Measurements from ENCODE around the gene KCNMA1. TPM values are rescaled to one million over a fixed set of nuclear protein-coding genes. Genes with fewer than 3 reads are reported as not detected.
A peak's percentile ranks its signal among the peaks of the same experiment; 100 is the strongest.

The KCNMA1 gene
- total RNA-seq, 1 experiment from 2014 or later = 0.45 TPM

DNA sequence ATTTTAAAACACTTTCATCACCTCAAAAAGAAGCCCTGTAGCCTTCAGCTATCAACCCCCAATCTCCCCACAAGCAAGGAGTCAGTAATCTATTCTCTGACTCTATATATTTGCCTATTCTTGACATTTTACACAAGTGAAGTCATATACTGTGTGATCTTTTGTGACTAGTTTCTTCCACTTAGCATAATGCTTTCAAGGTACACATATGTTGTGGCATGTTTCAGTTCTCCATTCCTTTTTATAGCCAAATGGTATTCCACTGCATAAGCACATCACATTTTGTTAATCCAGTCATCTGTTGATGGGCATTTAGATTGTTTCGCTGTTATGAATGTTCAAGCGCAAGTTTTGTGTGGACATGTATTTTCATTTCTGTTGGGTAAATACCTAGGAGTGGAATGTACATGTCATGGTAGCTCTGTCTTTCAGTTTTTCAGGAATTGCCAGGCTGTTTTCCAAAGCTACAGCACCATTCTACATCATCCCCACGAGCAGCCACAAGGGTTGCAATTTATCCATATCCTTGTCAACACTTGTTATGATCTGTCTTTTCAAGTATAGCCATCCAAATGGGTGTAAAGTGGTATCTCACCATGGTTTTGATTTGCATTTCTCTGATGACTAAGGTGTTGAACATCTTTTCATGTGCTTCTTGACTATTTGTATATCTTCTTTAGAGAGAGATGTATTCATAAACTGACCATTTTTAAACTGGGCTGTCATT is 405.6 kb downstream of the KCNMA1 start:
- H3K4me3 Mint-ChIP-seq (ENCODE audit: low read depth, unreplicated experiment) = no peak overlapping the region
- no TSS peak for BruUV-seq (replicated peaks)
- CTCF ChIA-PET = no interaction called here
- no peaks in the 10 kb centered on the region for H3K27me3 Mint-ChIP-seq (ENCODE audit: unreplicated experiment)
- no peak for DNase-seq
- intact Hi-C loops (cut with micrococcal nuclease; ENCODE audit: unreplicated experiment) = no loop called here
- TF ChIP-seq, protein P1, sequence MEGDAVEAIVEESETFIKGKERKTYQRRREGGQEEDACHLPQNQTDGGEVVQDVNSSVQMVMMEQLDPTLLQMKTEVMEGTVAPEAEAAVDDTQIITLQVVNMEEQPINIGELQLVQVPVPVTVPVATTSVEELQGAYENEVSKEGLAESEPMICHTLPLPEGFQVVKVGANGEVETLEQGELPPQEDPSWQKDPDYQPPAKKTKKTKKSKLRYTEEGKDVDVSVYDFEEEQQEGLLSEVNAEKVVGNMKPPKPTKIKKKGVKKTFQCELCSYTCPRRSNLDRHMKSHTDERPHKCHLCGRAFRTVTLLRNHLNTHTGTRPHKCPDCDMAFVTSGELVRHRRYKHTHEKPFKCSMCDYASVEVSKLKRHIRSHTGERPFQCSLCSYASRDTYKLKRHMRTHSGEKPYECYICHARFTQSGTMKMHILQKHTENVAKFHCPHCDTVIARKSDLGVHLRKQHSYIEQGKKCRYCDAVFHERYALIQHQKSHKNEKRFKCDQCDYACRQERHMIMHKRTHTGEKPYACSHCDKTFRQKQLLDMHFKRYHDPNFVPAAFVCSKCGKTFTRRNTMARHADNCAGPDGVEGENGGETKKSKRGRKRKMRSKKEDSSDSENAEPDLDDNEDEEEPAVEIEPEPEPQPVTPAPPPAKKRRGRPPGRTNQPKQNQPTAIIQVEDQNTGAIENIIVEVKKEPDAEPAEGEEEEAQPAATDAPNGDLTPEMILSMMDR (IDR thresholded peaks at IDR 0.05; ENCODE audit: unreplicated experiment) = no peak
- peaks cover 53% of the 10 kb centered on the region for H3K4me1 Mint-ChIP-seq (ENCODE audit: low read depth, unreplicated experiment)
- no peaks in the 10 kb centered on the region for H3K36me3 Mint-ChIP-seq (ENCODE audit: insufficient read depth, unreplicated experiment)
- no peak overlapping the region for H3K27ac Mint-ChIP-seq (ENCODE audit: unreplicated experiment)
- H3K9me3 Mint-ChIP-seq (ENCODE audit: low read depth, unreplicated experiment) = peaks cover 6% of the 10 kb centered on the region

DNA sequence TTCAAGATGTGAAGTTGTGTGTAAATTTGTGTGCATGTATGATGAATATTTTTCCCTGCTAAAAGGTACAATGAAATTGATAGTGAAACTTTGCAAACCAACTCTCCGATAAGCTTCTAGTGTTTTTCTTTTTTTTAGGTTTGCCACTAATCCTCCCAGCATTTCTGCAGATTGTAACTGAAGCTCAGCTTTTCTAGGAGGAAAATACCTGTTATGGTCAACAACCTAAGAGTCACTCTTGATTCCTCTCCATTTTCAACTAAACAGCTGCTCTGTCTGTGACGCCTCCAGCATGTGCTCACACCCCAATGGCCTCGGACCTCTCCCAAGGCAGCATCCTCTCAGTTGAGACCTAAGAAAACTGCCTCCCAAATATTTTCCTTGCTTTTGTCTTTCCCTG is 406.2 kb downstream of the KCNMA1 start:
- H3K27me3 Mint-ChIP-seq (ENCODE audit: unreplicated experiment) = no peaks in the 10 kb centered on the region
- no peaks in the 10 kb centered on the region for H3K36me3 Mint-ChIP-seq (ENCODE audit: insufficient read depth, unreplicated experiment)
- H3K27ac Mint-ChIP-seq (ENCODE audit: unreplicated experiment) = no peak overlapping the region
- H3K4me1 Mint-ChIP-seq (ENCODE audit: low read depth, unreplicated experiment) = peaks cover 51% of the 10 kb centered on the region
- H3K9me3 Mint-ChIP-seq (ENCODE audit: low read depth, unreplicated experiment) = peaks cover 6% of the 10 kb centered on the region
- no peak for DNase-seq
- TF ChIP-seq, protein P1 (IDR thresholded peaks at IDR 0.05; ENCODE audit: unreplicated experiment) = no peak
- H3K4me3 Mint-ChIP-seq (ENCODE audit: low read depth, unreplicated experiment) = no peak overlapping the region
- BruUV-seq (replicated peaks) = no TSS peak
- intact Hi-C loops (cut with micrococcal nuclease; ENCODE audit: unreplicated experiment) = no loop called here
- CTCF ChIA-PET = no interaction called here

DNA sequence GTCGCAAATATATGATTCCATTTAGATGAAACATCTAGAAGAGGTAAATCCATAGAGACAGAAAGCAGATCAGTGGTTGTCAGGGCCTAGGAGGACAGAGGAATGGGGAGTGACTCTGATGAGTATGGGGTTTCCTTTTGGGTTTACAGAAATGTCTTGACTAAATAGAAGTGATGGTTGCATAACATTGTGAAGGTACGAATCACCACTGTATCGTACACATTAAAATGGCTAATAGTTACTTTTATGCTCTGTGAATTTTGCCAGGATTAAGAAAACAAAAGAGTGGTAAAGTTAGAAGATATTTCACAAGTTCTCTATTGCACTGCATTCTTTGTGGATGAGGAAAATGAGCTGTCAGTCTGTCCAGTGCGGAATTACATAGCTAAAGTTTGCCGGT is 407.4 kb downstream of the KCNMA1 start:
- intact Hi-C loops (cut with micrococcal nuclease; ENCODE audit: unreplicated experiment) = no loop called here
- CTCF ChIA-PET = interaction anchor here (0.6 kb wide), 1 partner anchor 66 kb away, joined by 3 read pairs; no protein-coding TSS in a partner anchor
- Mint-ChIP-seq H3K4me1 (ENCODE audit: low read depth, unreplicated experiment) (peaks cover 51% of the 10 kb centered on the region), H3K9me3 (ENCODE audit: low read depth, unreplicated experiment) (peaks cover 6% of the 10 kb centered on the region), H3K27ac (ENCODE audit: unreplicated experiment) (peak overlapping the region; percentile 13), H3K4me3 (ENCODE audit: low read depth, unreplicated experiment) (no peak overlapping the region), H3K36me3 (ENCODE audit: insufficient read depth, unreplicated experiment) (no peaks in the 10 kb centered on the region), H3K27me3 (ENCODE audit: unreplicated experiment) (no peaks in the 10 kb centered on the region)
- no TSS peak for BruUV-seq (replicated peaks)
- no peak for DNase-seq
- TF ChIP-seq, protein P1 (IDR thresholded peaks at IDR 0.05; ENCODE audit: unreplicated experiment) = no peak

DNA sequence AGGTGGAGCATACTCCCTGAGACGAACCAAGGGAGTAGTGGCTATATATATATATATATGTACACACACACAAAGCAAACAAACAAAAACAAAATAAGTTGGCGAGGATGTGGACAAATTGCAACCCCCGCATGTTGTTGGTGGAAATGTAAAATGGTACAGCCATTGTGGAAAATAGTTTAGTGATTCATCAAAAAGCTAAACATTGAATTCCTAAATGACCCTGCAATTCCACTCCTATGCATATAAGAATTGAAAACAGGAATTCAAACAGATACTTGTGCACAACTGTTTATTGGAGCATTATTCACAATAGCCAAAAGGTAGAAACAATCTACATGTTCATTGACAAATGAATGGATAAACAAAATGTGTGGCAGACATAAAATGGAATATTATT is 407.9 kb downstream of the KCNMA1 start:
- Mint-ChIP-seq H3K9me3 (ENCODE audit: low read depth, unreplicated experiment) (peaks cover 6% of the 10 kb centered on the region), H3K4me3 (ENCODE audit: low read depth, unreplicated experiment) (no peak overlapping the region), H3K27me3 (ENCODE audit: unreplicated experiment) (no peaks in the 10 kb centered on the region), H3K36me3 (ENCODE audit: insufficient read depth, unreplicated experiment) (no peaks in the 10 kb centered on the region), H3K4me1 (ENCODE audit: low read depth, unreplicated experiment) (peaks cover 51% of the 10 kb centered on the region), H3K27ac (ENCODE audit: unreplicated experiment) (peak overlapping the region; percentile 13)
- CTCF ChIA-PET = interaction anchor here (0.6 to 0.7 kb wide), 2 partner anchors 65 to 1343 kb away, joined by 3 to 4 read pairs; no protein-coding TSS in a partner anchor
- TF ChIP-seq, protein P1 (IDR thresholded peaks at IDR 0.05; ENCODE audit: unreplicated experiment) = no peak
- DNase-seq = no peak
- intact Hi-C loops (cut with micrococcal nuclease; ENCODE audit: unreplicated experiment) = no loop called here
- BruUV-seq (replicated peaks) = no TSS peak
